A673 (cell line): Measurements from ENCODE around the gene CRB2. TPM values are rescaled to one million over a fixed set of nuclear protein-coding genes. Genes with fewer than 3 reads are reported as not detected.

ENCODE experiments used
- BruUV-seq: library from RNA; stranded (reverse); fragments of 400-500 nt; replicated peaks from 2 replicates; lab custom pipeline; 2021; lab: Mats Ljungman, UMichigan
- CTCF ChIA-PET: fragments of 300-600 bp; sonication (Branson Sonifier 250); formaldehyde crosslinking; loops from one replicate; lab custom pipeline; 2022; ENCODE audit warnings: antibody characterized with exemption; lab: Charles Lee
- POLR2A ChIA-PET: fragments of 300-600 bp; sonication (Branson Sonifier 250); formaldehyde crosslinking; loops from one replicate; lab custom pipeline; 2022; ENCODE audit warnings: antibody characterized with exemption; ENCODE audit not compliant: low non-redundant PET; lab: Charles Lee
- DNase-seq: peaks from one replicate; pipeline ENCODE4 v3.0.0-alpha.2; 2015; ENCODE audit warnings: low spot score
- H3K27ac ChIP-seq: fragments of 200-600 bp; sonication (generic); 2 replicates; pipeline ENCODE4 v1.5.1; 2016; ENCODE audit warnings: mixed run types, low read depth, mild to moderate bottlenecking, mixed read lengths, antibody characterized with exemption, low read length; ENCODE audit not compliant: poor library complexity, severe bottlenecking
- H3K27me3 ChIP-seq: fragments of 200-600 bp; sonication (generic); replicated peaks from 2 replicates; pipeline ENCODE4 v1.6.1; 2017; ENCODE audit warnings: mixed run types, low read depth, mild to moderate bottlenecking, mixed read lengths, antibody characterized with exemption, low read length; ENCODE audit not compliant: insufficient read depth, poor library complexity
- H3K36me3 ChIP-seq: fragments of 200-600 bp; sonication (generic); 2 replicates; pipeline ENCODE4 v1.6.1; 2016; ENCODE audit warnings: mixed run types, mild to moderate bottlenecking, mixed read lengths, antibody characterized with exemption, low read length; ENCODE audit not compliant: insufficient read depth, poor library complexity, severe bottlenecking
- H3K4me1 ChIP-seq: fragments of 200-600 bp; sonication (generic); 2 replicates; pipeline ENCODE4 v1.6.1; 2017; ENCODE audit warnings: mixed run types, mild to moderate bottlenecking, mixed read lengths, antibody characterized with exemption, low read length; ENCODE audit not compliant: insufficient read depth, poor library complexity, severe bottlenecking
- H3K4me3 ChIP-seq: fragments of 200-600 bp; sonication (generic); 2 replicates; pipeline ENCODE4 v1.5.1; 2016; ENCODE audit warnings: low read depth, mixed run types, mild to moderate bottlenecking, mixed read lengths, low read length; ENCODE audit not compliant: poor library complexity, severe bottlenecking
- H3K9me3 ChIP-seq: fragments of 200-600 bp; sonication (generic); 2 replicates; pipeline ENCODE4 v1.6.1; 2016; ENCODE audit warnings: mixed run types, low read depth, mild to moderate bottlenecking, mixed read lengths, antibody characterized with exemption, low read length; ENCODE audit not compliant: poor library complexity, severe bottlenecking
- CTCF ChIP-seq: fragments of 300-800, 200-600 bp; sonication (generic); conservative IDR thresholded peaks from 2 replicates; pipeline ENCODE4 v1.5.1; 2017; ENCODE audit warnings: low read depth, mild to moderate bottlenecking, antibody characterized with exemption, low read length, moderate library complexity, mixed read lengths
- EZH2 ChIP-seq: fragments of 200-600 bp; sonication (generic); IDR thresholded peaks from 2 replicates; pipeline ENCODE4 v1.6.1; 2017; ENCODE audit warnings: borderline replicate concordance, low read depth, mild to moderate bottlenecking, mixed read lengths, antibody characterized with exemption, low read length; ENCODE audit not compliant: poor library complexity, severe bottlenecking
- intact Hi-C: fragments of 100-400 bp; cut with micrococcal nuclease; formaldehyde crosslinking; loops from one replicate; pipeline ENCODE4 v1.10.0; 2022; ENCODE audit not compliant: unreplicated experiment
- total RNA-seq: library from RNA; stranded (reverse); gene quantifications from 2 replicates; pipeline ENCODE4 v1.2.3, GENCODE V29; 2021

CRB2 gene
- total RNA-seq, 1 experiment from 2014 or later = 0.47 TPM

- CTCF ChIA-PET = interaction anchor here (0.7 kb wide), 1 partner anchor 264 kb away, joined by 3 read pairs; no protein-coding TSS in a partner anchor
- Histone ChIP-seq H3K27me3 (no peaks in the 10 kb centered on the region), H3K4me1 (peaks cover 70% of the 10 kb centered on the region), H3K36me3 (no peaks in the 10 kb centered on the region), H3K4me3 (no peak overlapping the region), H3K9me3 (no peaks in the 10 kb centered on the region), H3K27ac (peak overlapping the region; percentile 73)
- intact Hi-C loops = loop anchor here (5.0 kb wide), 1 partner anchor 353 kb away; no protein-coding TSS in a partner anchor
- DNase-seq = peak; percentile 47
- TF ChIP-seq CTCF (no peak), EZH2 (no peak)
- no TSS peak for BruUV-seq
- POLR2A ChIA-PET = no interaction called here
These were observed 10.4 kb upstream of the CRB2 start for GRCh38 chr9:123345567-123345955.

GRCh38 chr9:123346026-123346425, 10.0 kb upstream of the CRB2 start:
- intact Hi-C loops = loop anchor here (5.0 kb wide), 1 partner anchor 354 kb away; no protein-coding TSS in a partner anchor
- H3K9me3 ChIP-seq = no peaks in the 10 kb centered on the region
- CTCF ChIA-PET = no interaction called here
- H3K27me3 ChIP-seq = no peaks in the 10 kb centered on the region
- TF ChIP-seq CTCF (no peak), EZH2 (no peak)
- H3K36me3 ChIP-seq = no peaks in the 10 kb centered on the region
- no peak overlapping the region for H3K4me3 ChIP-seq
- POLR2A ChIA-PET = no interaction called here
- peak overlapping the region; percentile 73 for H3K27ac ChIP-seq
- BruUV-seq = no TSS peak
- DNase-seq = no peak
- peaks cover 72% of the 10 kb centered on the region for H3K4me1 ChIP-seq

- ChIA-PET POLR2A (no interaction called here), CTCF (no interaction called here)
- TF ChIP-seq CTCF (no peak), EZH2 (no peak)
- no TSS peak for BruUV-seq
- intact Hi-C loops = loop anchor here (5.0 kb wide), 1 partner anchor 355 kb away; no protein-coding TSS in a partner anchor
- peaks cover 67% of the 10 kb centered on the region for H3K4me1 ChIP-seq
- DNase-seq = no peak
- H3K9me3 ChIP-seq = no peaks in the 10 kb centered on the region
- H3K4me3 ChIP-seq = no peak overlapping the region
- no peak overlapping the region for H3K27ac ChIP-seq
- H3K27me3 ChIP-seq = no peaks in the 10 kb centered on the region
- no peaks in the 10 kb centered on the region for H3K36me3 ChIP-seq
These were observed 9.2 kb upstream of the CRB2 start for GRCh38 chr9:123346826-123347225.
